ENCODE data around the gene INTS7.

Gene INTS7

GRCh38 chr1:211900441-211900840, 134.9 kb downstream of the INTS7 start:
- TF ChIP-seq POLR2A (IDR thresholded peaks at IDR 0.05; ENCODE audit: extremely low read depth, insufficient read length) (no peak), MYC (IDR thresholded peaks at IDR 0.05; ENCODE audit: low read depth, low read length) (no peak)

GRCh38 chr1:211896958-211897357, 138.4 kb downstream of the INTS7 start:
- no peak overlapping the region for H3K4me3 ChIP-seq (ENCODE audit: low read depth, low read length)
- DNase-seq (ENCODE audit: low read depth) = no peak
- no peak for TF ChIP-seq MAX (IDR thresholded peaks at IDR 0.05; ENCODE audit: low read depth, low read length)
- no peak for TF ChIP-seq MYC (IDR thresholded peaks at IDR 0.05; ENCODE audit: low read depth, low read length)
- TF ChIP-seq POLR2A (IDR thresholded peaks at IDR 0.05; ENCODE audit: extremely low read depth, insufficient read length) = no peak
- no peak for TF ChIP-seq CTCF (IDR thresholded peaks at IDR 0.05; ENCODE audit: low read depth, low read length)

More at GRCh38 chr1:211900441-211900840, 134.9 kb downstream of the INTS7 start:
- no peak overlapping the region for H3K4me3 ChIP-seq (ENCODE audit: low read depth, low read length)
- DNase-seq (ENCODE audit: low read depth) = no peak

- no peak for DNase-seq (ENCODE audit: low read depth)
- H3K4me3 ChIP-seq (ENCODE audit: low read depth, low read length) = no peak overlapping the region
- TF ChIP-seq CTCF (IDR thresholded peaks at IDR 0.05; ENCODE audit: low read depth, low read length) = no peak
- no peak for TF ChIP-seq POLR2A (IDR thresholded peaks at IDR 0.05; ENCODE audit: extremely low read depth, insufficient read length)
- TF ChIP-seq MAX (IDR thresholded peaks at IDR 0.05; ENCODE audit: low read depth, low read length) = no peak
- no peak for TF ChIP-seq MYC (IDR thresholded peaks at IDR 0.05; ENCODE audit: low read depth, low read length)
Observed at GRCh38 chr1:211895126-211895759, 140.1 kb downstream of the INTS7 start.

- TF ChIP-seq POLR2A (IDR thresholded peaks at IDR 0.05; ENCODE audit: extremely low read depth, insufficient read length) (no peak), MAX (IDR thresholded peaks at IDR 0.05; ENCODE audit: low read depth, low read length) (no peak), CTCF (IDR thresholded peaks at IDR 0.05; ENCODE audit: low read depth, low read length) (no peak), MYC (IDR thresholded peaks at IDR 0.05; ENCODE audit: low read depth, low read length) (no peak)
- DNase-seq (ENCODE audit: low read depth) = no peak
- no peak overlapping the region for H3K4me3 ChIP-seq (ENCODE audit: low read depth, low read length)
Observed at GRCh38 chr1:211894312-211894711, 141.0 kb downstream of the INTS7 start.

GRCh38 chr1:211893260-211893659, 142.1 kb downstream of the INTS7 start:
- H3K4me3 ChIP-seq (ENCODE audit: low read depth, low read length) = no peak overlapping the region
- no peak for DNase-seq (ENCODE audit: low read depth)
- TF ChIP-seq MYC (IDR thresholded peaks at IDR 0.05; ENCODE audit: low read depth, low read length) (no peak), MAX (IDR thresholded peaks at IDR 0.05; ENCODE audit: low read depth, low read length) (no peak), CTCF (IDR thresholded peaks at IDR 0.05; ENCODE audit: low read depth, low read length) (no peak), POLR2A (IDR thresholded peaks at IDR 0.05; ENCODE audit: extremely low read depth, insufficient read length) (no peak)

GRCh38 chr1:211892577-211892976, 142.8 kb downstream of the INTS7 start:
- no peak overlapping the region for H3K4me3 ChIP-seq (ENCODE audit: low read depth, low read length)
- TF ChIP-seq CTCF (IDR thresholded peaks at IDR 0.05; ENCODE audit: low read depth, low read length) (no peak), MAX (IDR thresholded peaks at IDR 0.05; ENCODE audit: low read depth, low read length) (no peak), MYC (IDR thresholded peaks at IDR 0.05; ENCODE audit: low read depth, low read length) (no peak), POLR2A (IDR thresholded peaks at IDR 0.05; ENCODE audit: extremely low read depth, insufficient read length) (no peak)
- no peak for DNase-seq (ENCODE audit: low read depth)
